ENCODE measurements around the gene MYO9A.

The MYO9A gene

GRCh38 chr15:71951134-71951533, 166.8 kb downstream of the MYO9A start:
- TF ChIP-seq ZFX (IDR thresholded peaks at IDR 0.05) (no peak), CTCF (conservative IDR thresholded peaks at IDR 0.05) (no peak)

GRCh38 chr15:71945012-71945411, 172.9 kb downstream of the MYO9A start:
- TF ChIP-seq ZFX (IDR thresholded peaks at IDR 0.05) (no peak), CTCF (conservative IDR thresholded peaks at IDR 0.05) (no peak)
- no peak overlapping the region for H3K27ac ChIP-seq

More at GRCh38 chr15:71951134-71951533, 166.8 kb downstream of the MYO9A start:
- H3K27ac ChIP-seq: no peak overlapping the region

- TF ChIP-seq ZFX (IDR thresholded peaks at IDR 0.05) (no peak), CTCF (conservative IDR thresholded peaks at IDR 0.05) (no peak)
- no peak overlapping the region for H3K27ac ChIP-seq
Observed at GRCh38 chr15:71943806-71944205, 174.1 kb downstream of the MYO9A start.

- TF ChIP-seq CTCF (conservative IDR thresholded peaks at IDR 0.05) (no peak), ZFX (IDR thresholded peaks at IDR 0.05) (no peak)
- no peak overlapping the region for H3K27ac ChIP-seq
Observed at GRCh38 chr15:71939981-71940588, 177.9 kb downstream of the MYO9A start.

- H3K27ac ChIP-seq: no peak overlapping the region
- no peak for TF ChIP-seq ZFX (IDR thresholded peaks at IDR 0.05)
- no peak for TF ChIP-seq CTCF (conservative IDR thresholded peaks at IDR 0.05)
Observed at GRCh38 chr15:71937650-71938311, 180.2 kb downstream of the MYO9A start.

GRCh38 chr15:71934446-71934845, 183.5 kb downstream of the MYO9A start:
- no peak for TF ChIP-seq ZFX (IDR thresholded peaks at IDR 0.05)
- no peak for TF ChIP-seq CTCF (conservative IDR thresholded peaks at IDR 0.05)
- no peak overlapping the region for H3K27ac ChIP-seq

- no peak for TF ChIP-seq ZFX (IDR thresholded peaks at IDR 0.05)
- no peak for TF ChIP-seq CTCF (conservative IDR thresholded peaks at IDR 0.05)
- no peak overlapping the region for H3K27ac ChIP-seq
Observed at GRCh38 chr15:71932689-71933088, 185.3 kb downstream of the MYO9A start.
